Smooth muscle cell (in vitro differentiated cells): ENCODE data around the gene ATXN7. TPM values are rescaled to one million over a fixed set of nuclear protein-coding genes. Genes with fewer than 3 reads are reported as not detected.

ENCODE experiments used
- DNase-seq: peaks from one replicate; lab custom pipeline; 2025; ENCODE audit not compliant: unreplicated experiment; lab: John Stamatoyannopoulos, UW
- H2AFZ ChIP-seq: fragments of 200-600 bp; sonication (generic); 2 replicates; pipeline ENCODE4 v1.6.0; 2016; ENCODE audit warnings: antibody characterized with exemption, low read depth, mild to moderate bottlenecking
- H3F3A ChIP-seq: fragments of 200-600 bp; sonication (generic); 2 replicates; pipeline ENCODE4 v1.6.0; 2017; ENCODE audit warnings: antibody characterized with exemption, low read depth
- H3K27ac ChIP-seq: fragments of 200-600 bp; sonication (generic); 2 replicates; pipeline ENCODE4 v1.5.1; 2016; ENCODE audit warnings: low read depth, mild to moderate bottlenecking
- H3K27me3 ChIP-seq: fragments of 200-600 bp; sonication (generic); 2 replicates; pipeline ENCODE4 v1.6.1; 2016; ENCODE audit warnings: low read depth, mild to moderate bottlenecking
- H3K36me3 ChIP-seq: fragments of 200-600 bp; sonication (generic); 2 replicates; pipeline ENCODE4 v1.5.1; 2016; ENCODE audit warnings: low read depth
- H3K4me1 ChIP-seq: fragments of 200-600 bp; sonication (generic); 2 replicates; pipeline ENCODE4 v1.5.1; 2016; ENCODE audit warnings: low read depth
- H3K4me2 ChIP-seq: fragments of 200-600 bp; sonication (generic); 2 replicates; pipeline ENCODE4 v1.6.0; 2016; ENCODE audit warnings: mild to moderate bottlenecking
- H3K4me3 ChIP-seq: fragments of 200-600 bp; sonication (generic); 2 replicates; pipeline ENCODE4 v1.5.1; 2016; ENCODE audit warnings: mild to moderate bottlenecking
- H3K79me2 ChIP-seq: fragments of 200-600 bp; sonication (generic); 2 replicates; pipeline ENCODE4 v1.6.0; 2016; ENCODE audit warnings: low read depth, mild to moderate bottlenecking
- H3K9ac ChIP-seq: fragments of 200-600 bp; sonication (generic); 2 replicates; pipeline ENCODE4 v1.6.0; 2016; ENCODE audit warnings: low read depth
- H3K9me3 ChIP-seq: fragments of 200-600 bp; sonication (generic); replicated peaks from 2 replicates; pipeline ENCODE4 v1.5.1; 2016; ENCODE audit warnings: low read depth
- H4K20me1 ChIP-seq: fragments of 200-600 bp; sonication (generic); 2 replicates; pipeline ENCODE4 v1.6.0; 2016; ENCODE audit warnings: low read depth
- WGBS: methylation state at CpG from one replicate; pipeline ENCODE4 v1.1.7; 2016; ENCODE audit warnings: low lambda C conversion rate; 5-methylcytosine and 5-hydroxymethylcytosine counted together
- polyA plus RNA-seq: library from polyadenylated mRNA; unstranded; fragments of >200 nt; fragmentation: Nextera tagmentation; extraction: Ambion mirVana; gene quantifications from 2 replicates; pipeline ENCODE4 v1.2.1, GENCODE V29; 2016
- total RNA-seq: library from RNA; depleted of rRNA; stranded (reverse); fragments of >200 nt; gene quantifications from 2 replicates; pipeline ENCODE4 v1.2.3, GENCODE V29; 2014
- TF ChIP-seq, protein P1 (sequence below): fragments of 200-600 bp; sonication (generic); IDR thresholded peaks from 2 replicates; pipeline ENCODE4 v1.5.1; 2017; ENCODE audit warnings: borderline replicate concordance, mild to moderate bottlenecking, antibody characterized with exemption; ENCODE audit not compliant: insufficient read depth, poor library complexity, severe bottlenecking

The ATXN7 gene
- total and polyA plus RNA-seq, 2 experiments from 2014 or later, result 3.6 to 14.1 TPM

DNA sequence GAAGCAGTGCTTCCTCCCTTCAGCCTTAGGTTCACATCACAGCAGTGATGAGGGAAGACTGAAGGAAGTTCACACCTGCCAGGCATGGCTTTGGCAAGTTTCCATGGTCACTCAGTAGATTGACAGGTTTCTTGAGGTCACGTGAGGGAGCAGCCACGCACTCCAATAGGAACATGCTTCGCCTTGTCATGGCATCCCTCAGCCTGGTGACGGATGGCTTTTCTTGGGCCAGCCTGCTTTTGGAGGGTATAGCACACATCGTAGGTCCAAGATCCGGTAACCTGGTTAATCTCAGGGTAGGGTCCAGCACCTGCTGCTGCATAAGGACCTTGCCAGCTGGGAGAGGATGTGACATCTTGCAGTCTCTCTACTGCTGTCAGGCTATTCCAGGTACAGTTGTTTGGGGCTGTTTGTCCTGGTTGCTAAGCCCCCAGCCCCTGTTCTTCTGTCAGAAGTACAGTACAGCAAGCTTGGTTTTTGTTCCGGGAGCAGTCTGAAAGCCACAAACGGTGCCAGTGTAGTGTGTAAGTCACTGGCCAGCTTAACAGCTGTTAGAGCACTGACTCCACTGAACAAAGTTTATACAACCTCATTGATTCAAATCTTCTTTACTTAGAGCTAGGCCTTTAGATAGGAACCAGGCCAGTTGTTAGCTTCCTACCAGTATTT lies 117.3 kb downstream of the ATXN7 start:
- no peak for DNase-seq
- TF ChIP-seq, protein P1, sequence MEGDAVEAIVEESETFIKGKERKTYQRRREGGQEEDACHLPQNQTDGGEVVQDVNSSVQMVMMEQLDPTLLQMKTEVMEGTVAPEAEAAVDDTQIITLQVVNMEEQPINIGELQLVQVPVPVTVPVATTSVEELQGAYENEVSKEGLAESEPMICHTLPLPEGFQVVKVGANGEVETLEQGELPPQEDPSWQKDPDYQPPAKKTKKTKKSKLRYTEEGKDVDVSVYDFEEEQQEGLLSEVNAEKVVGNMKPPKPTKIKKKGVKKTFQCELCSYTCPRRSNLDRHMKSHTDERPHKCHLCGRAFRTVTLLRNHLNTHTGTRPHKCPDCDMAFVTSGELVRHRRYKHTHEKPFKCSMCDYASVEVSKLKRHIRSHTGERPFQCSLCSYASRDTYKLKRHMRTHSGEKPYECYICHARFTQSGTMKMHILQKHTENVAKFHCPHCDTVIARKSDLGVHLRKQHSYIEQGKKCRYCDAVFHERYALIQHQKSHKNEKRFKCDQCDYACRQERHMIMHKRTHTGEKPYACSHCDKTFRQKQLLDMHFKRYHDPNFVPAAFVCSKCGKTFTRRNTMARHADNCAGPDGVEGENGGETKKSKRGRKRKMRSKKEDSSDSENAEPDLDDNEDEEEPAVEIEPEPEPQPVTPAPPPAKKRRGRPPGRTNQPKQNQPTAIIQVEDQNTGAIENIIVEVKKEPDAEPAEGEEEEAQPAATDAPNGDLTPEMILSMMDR, result no peak
- Histone ChIP-seq H3K4me1 (peaks cover 26% of the 10 kb centered on the region), H3K27me3 (no peaks in the 10 kb centered on the region), H3K36me3 (peaks cover 15% of the 10 kb centered on the region), H3K9ac (no peak overlapping the region), H2AFZ (no peak overlapping the region), H3F3A (peaks cover 5% of the 10 kb centered on the region), H3K27ac (no peak overlapping the region), H4K20me1 (peaks cover 59% of the 10 kb centered on the region), H3K4me3 (no peak overlapping the region), H3K9me3 (no peaks in the 10 kb centered on the region), H3K4me2 (no peak overlapping the region), H3K79me2 (peaks cover 10% of the 10 kb centered on the region)
- 98% methylated on average over 8 of the region's 8 CpGs for WGBS

DNA sequence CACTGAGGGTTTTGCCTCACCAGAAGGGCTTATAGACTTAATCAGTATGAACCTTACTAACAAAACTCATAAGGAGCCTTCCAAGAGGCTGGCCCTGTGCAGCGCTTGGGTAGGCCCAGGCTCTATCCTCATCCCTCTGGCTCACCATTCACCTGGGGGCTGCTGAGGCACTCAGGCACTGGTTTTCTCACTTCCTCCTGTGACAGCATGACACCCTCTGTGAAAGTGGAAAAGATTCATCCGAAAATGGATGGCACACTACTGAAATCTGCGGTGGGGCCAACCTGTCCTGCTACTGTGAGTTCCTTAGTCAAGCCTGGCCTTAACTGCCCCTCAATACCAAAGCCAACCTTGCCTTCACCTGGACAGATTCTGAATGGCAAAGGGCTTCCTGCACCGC lies 118.3 kb downstream of the ATXN7 start:
- no peaks in the 10 kb centered on the region for H3K9me3 ChIP-seq
- no peak overlapping the region for H3K9ac ChIP-seq
- no peak overlapping the region for H3K4me2 ChIP-seq
- 98% methylated on average over 4 of the region's 4 CpGs for WGBS
- peaks cover 17% of the 10 kb centered on the region for H3K4me1 ChIP-seq
- TF ChIP-seq, protein P1, result no peak
- H3K79me2 ChIP-seq, result peaks cover 10% of the 10 kb centered on the region
- H3K27me3 ChIP-seq, result no peaks in the 10 kb centered on the region
- no peaks in the 10 kb centered on the region for H3F3A ChIP-seq
- no peak overlapping the region for H2AFZ ChIP-seq
- H3K27ac ChIP-seq, result no peak overlapping the region
- H3K36me3 ChIP-seq, result peaks cover 15% of the 10 kb centered on the region
- peaks cover 57% of the 10 kb centered on the region for H4K20me1 ChIP-seq
- no peak overlapping the region for H3K4me3 ChIP-seq
- no peak for DNase-seq

DNA sequence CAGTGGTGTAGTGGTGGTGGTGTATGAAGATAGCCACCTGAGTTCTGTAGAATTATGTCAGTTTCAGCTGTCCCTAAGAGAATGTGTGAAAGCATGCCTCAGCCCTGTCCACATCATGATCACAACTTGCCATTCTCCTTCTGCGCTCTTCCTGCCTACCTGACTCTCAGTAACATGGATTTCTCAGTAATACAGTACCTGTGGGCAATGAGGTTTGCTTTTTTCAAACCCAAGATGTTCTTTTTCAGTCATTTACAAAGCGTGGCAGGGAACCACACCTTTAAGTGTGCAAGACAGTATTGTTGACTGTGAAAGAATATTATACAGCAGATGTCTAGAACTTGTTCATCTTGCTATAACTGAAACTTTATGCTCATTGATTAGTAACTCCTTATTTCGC lies 120.7 kb downstream of the ATXN7 start:
- H3K27ac ChIP-seq, result no peak overlapping the region
- H3K27me3 ChIP-seq, result no peaks in the 10 kb centered on the region
- H3K9me3 ChIP-seq, result no peaks in the 10 kb centered on the region
- H3K36me3 ChIP-seq, result peaks cover 15% of the 10 kb centered on the region
- H3K79me2 ChIP-seq, result no peaks in the 10 kb centered on the region
- H3K4me1 ChIP-seq, result no peaks in the 10 kb centered on the region
- TF ChIP-seq, protein P1, result no peak
- no peak overlapping the region for H3K9ac ChIP-seq
- H3K4me2 ChIP-seq, result no peak overlapping the region
- no peak for DNase-seq
- 98% methylated on average over 3 of the region's 3 CpGs for WGBS
- no peak overlapping the region for H3K4me3 ChIP-seq
- H3F3A ChIP-seq, result no peaks in the 10 kb centered on the region
- H2AFZ ChIP-seq, result no peak overlapping the region
- peaks cover 33% of the 10 kb centered on the region for H4K20me1 ChIP-seq

DNA sequence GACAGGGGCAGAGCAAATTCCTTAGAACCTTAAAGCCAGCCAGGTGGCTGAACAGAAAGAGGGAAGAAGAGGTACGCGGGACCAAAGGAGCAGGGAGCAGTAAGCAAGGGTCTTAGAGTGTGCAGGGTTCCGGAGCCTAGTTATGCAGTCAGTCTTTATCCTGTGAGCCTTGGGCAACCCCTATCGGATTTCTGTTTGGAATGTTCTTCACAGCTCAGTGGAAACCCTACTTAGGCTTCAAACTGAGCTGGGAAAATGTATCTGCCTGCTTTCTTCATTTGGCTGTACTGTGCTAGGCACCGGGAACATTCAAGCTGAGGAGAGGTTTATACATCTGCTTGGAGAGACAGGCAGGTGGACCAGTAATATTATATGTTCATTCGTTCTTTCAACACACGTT lies 122.5 kb downstream of the ATXN7 start:
- no peaks in the 10 kb centered on the region for H3F3A ChIP-seq
- H3K9me3 ChIP-seq, result no peaks in the 10 kb centered on the region
- TF ChIP-seq, protein P1, result no peak
- no peak for DNase-seq
- H3K27ac ChIP-seq, result no peak overlapping the region
- H4K20me1 ChIP-seq, result peaks cover 24% of the 10 kb centered on the region
- no peak overlapping the region for H3K4me3 ChIP-seq
- H3K36me3 ChIP-seq, result peaks cover 10% of the 10 kb centered on the region
- no peak overlapping the region for H3K9ac ChIP-seq
- no peaks in the 10 kb centered on the region for H3K4me1 ChIP-seq
- WGBS, result 93% methylated on average over 7 of the region's 7 CpGs
- no peaks in the 10 kb centered on the region for H3K27me3 ChIP-seq
- H3K79me2 ChIP-seq, result no peaks in the 10 kb centered on the region
- no peak overlapping the region for H2AFZ ChIP-seq
- H3K4me2 ChIP-seq, result no peak overlapping the region
